Hematopoietic multipotent progenitor cell treated with erythropoietin and hydrocortisone succinate and interleukin-3 and kit ligand, for 6 days (in vitro differentiated cells): ENCODE results near the gene SMYD3.
"Not testable (repeated sequence)": the region's sequence is repeated elsewhere in the genome, so short reads cannot be mapped to it uniquely, and the experiment has no call there.

Source experiments
- DNase-seq: peaks from one replicate; pipeline ENCODE4 v3.0.0-alpha.2; 2015

SMYD3 gene

GRCh38 chr1:245856944-245857531 is 650.0 kb downstream of the SMYD3 start:
- DNase-seq, result no peak

DNA sequence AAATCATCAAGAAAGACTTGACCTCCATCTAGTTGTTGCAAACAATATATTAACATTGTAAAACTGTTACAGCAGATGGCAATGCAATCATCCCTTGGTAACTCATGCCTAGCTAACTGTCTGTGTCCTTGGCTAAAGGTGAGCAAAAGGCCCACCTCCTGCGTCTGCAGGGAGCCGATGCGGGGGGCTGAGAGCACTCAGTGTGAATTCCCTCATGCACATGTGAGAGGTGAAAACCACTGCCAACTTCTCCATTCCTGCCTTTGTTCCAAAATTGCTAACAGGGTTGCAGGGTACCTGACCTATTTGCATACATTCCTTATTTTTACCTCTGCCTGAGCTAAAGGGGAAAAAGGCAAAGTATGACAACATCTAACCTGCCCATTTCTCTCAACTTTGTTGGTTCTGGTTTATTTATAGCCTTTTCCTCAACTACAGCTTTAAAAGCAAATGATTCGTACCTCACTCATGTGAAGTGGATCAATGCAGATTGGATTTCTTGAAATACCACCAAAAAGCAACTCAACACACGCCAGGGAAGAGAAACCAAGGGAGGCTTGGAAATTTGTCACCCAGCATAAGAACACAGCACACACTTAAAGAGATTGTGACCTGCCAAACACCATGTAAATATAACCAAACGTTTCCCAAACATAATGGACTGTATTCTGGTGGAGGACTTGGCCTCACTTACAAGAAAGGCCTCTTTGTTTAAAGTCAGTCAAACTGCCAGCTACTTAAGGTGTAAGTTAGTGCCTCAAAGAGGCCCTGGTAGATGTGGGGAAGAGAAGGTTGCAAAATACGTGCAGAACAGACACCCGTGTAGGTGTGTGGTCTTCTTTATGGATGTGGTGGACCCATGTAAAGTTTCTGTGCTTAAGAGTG is 651.0 kb downstream of the SMYD3 start:
- DNase-seq, result no peak

DNA sequence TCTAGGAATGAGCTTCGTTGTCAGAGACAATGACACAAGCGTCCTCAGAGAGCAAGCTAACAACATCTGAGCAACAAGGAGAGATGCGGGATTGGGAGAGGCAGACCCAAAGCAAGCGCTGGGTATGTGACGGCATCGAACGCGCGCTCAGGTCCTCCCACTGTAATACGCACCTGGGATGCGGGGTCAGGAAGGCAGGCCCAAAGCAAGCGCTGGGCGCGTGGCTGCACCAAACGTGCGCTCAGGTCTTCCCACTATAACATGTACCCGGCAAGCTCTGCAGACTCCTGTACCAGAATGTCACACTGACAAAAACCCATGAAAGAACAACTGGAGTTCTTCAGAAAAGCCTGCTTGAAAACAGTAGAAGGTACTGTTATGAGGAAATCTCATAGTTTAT is 653.8 kb downstream of the SMYD3 start:
- DNase-seq, result no peak

- DNase-seq, result no peak
These were observed 664.0 kb downstream of the SMYD3 start for GRCh38 chr1:245843101-245843500.

DNA sequence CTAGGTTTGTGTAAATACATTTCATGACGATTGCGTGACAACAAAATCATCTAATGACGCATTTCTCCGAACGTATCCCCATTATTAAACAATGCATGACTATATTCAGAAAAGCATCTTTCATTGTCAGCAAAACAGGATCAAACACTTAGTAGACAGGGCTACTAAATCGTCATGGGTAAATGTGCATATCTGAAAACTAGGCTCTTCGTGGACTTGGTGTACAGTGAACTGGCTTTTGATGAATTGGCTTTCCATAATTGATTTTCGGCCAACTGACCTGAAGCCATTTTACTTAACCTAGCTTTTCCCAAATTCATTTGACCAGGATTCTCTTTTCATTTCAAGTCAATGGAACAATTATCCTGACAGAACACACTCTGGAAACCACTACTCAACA is 665.0 kb downstream of the SMYD3 start:
- no peak for DNase-seq

GRCh38 chr1:245840971-245841370 is 666.1 kb downstream of the SMYD3 start:
- no peak for DNase-seq

GRCh38 chr1:245837718-245838117 is 669.4 kb downstream of the SMYD3 start:
- DNase-seq, result no peak

DNA sequence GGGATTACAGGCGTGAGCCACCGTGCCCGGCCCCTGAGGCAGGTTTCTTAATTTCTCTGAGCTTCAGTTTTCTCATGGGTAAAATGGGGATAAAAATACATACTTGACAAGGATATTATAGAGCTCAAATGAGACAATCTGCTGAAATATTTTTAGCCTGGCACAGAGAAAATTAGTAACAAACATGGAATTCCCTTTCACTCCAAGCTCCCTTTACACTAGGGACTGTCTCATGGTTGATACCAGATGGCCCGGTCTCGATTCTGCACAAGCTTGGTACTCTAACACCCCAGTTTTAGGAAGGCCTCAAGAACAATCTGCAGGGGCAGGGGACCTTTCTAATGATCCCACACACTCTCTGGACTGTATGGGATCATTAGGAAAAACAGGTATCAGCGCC is 671.7 kb downstream of the SMYD3 start:
- DNase-seq, result no peak

- DNase-seq, result no peak
These were observed 673.1 kb downstream of the SMYD3 start for GRCh38 chr1:245834002-245834401.

DNA sequence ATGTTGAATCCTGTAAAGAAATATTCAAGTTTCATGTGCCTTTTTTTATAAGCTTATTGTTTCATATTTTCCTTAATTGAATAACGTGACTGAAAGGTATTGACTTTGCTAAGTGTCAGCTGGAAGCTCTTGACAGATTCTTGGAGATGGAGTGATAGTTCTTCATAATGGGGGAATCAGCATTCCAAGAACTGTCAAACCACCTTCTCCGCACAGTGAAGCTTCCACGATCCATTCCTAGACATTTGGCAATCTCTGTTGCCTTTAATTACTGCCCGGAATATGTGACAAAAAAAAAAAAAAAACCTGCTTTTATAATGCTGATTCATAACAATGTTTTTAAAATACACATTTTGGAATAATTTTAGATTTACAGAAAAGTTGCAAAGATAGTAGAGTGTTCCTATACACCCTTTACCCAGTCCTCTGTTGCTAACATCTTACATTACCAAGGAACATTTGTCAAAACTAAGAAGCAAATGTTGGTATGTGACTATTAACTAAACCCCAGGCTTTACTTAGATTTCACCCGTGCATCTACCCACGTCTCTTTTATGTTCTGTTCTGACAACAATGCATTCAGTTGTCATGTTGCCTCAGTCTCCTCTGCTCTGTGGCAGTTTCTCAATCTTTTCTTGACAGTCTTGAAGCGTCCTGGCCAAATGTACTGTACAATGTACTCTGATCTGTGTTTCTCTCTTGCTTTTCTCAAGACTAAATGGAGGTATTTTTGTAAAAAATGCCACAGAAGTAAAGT is 674.1 kb downstream of the SMYD3 start:
- DNase-seq, result no peak

GRCh38 chr1:245831518-245831917 is 675.6 kb downstream of the SMYD3 start:
- no peak for DNase-seq

GRCh38 chr1:245829826-245830225 is 677.3 kb downstream of the SMYD3 start:
- DNase-seq, result no peak

- no peak for DNase-seq
These were observed 677.9 kb downstream of the SMYD3 start for GRCh38 chr1:245829194-245829593.

- DNase-seq, result no peak
These were observed 679.8 kb downstream of the SMYD3 start for GRCh38 chr1:245827301-245827700.

GRCh38 chr1:245825128-245825901 is 681.8 kb downstream of the SMYD3 start:
- no peak for DNase-seq

DNA sequence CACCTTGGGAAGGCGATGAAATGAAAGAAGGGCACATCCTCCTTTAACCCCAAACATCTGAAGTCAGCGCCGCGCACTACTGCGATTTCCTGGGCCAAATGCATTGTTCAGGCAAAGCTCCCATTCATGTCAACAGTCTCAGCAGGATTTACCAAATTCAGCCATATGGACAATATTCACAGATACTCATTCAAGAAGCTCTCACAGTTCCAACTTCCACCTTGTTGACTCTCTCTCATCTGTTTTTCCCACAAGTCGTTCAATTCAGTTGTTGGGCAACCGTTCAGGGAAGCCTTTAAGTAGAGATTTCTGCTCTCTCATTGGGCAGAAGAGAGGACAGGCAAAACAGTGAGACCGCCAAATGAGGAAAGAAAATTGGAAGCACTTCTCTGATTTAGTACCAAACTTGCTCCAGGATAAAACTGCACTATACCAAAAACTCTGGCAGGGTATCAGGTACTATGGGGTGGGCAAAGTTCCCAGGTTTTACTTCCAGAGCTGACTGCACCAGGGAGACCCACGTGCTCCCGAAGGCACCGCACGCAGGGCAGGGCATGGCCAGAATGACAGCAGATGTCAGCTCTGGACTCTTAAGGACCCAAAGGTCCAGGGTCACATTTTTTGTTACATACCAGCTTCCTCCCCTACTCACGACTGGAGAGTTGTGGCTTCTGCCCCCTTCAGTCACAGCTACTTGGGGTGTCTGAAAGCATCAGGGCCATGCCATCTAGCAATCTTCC is 683.5 kb downstream of the SMYD3 start:
- DNase-seq, result no peak

DNA sequence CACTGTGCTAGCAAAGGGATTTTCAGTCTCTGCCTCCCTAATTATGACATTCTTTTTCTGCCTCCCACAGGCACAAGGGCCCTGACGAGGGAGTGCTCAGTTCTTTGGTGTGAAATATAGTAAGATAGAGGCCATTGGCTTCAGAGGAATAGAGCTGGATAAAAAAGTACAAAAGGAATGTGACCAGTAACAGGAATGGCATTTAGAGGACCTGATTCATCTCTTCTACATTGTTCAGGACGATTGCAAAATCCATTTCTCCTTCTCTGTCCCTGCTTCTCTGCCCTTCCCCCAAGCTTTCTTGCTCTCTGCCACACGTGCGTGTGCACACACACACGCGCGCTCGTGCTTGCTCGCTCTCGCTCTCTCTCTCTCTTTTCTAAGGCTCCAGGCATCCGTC is 684.1 kb downstream of the SMYD3 start:
- no peak for DNase-seq

GRCh38 chr1:245818363-245818762 is 688.7 kb downstream of the SMYD3 start:
- DNase-seq, result not testable (repeated sequence)

GRCh38 chr1:245816496-245816895 is 690.6 kb downstream of the SMYD3 start:
- not testable (repeated sequence) for DNase-seq

- no peak for DNase-seq
These were observed 692.4 kb downstream of the SMYD3 start for GRCh38 chr1:245814651-245815050.

DNA sequence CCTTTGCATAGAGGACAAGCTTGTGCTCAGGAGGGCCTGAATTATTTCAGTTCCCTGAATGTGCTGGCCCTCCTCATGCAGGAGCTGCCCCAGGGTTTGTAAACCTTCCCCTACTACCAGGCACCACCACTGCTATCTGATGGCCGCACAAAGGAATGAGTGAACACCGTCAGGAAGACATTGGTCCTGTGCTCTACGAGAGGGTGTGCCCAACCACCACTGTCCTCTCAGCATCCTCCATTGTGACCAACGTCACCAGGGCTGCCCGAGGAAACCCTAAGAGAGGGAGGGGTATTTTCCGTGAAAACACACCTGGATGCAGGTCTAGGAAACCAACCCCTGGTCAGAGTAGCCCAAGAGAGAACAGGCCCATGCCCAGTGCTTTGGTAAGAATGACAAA is 694.8 kb downstream of the SMYD3 start:
- no peak for DNase-seq

DNA sequence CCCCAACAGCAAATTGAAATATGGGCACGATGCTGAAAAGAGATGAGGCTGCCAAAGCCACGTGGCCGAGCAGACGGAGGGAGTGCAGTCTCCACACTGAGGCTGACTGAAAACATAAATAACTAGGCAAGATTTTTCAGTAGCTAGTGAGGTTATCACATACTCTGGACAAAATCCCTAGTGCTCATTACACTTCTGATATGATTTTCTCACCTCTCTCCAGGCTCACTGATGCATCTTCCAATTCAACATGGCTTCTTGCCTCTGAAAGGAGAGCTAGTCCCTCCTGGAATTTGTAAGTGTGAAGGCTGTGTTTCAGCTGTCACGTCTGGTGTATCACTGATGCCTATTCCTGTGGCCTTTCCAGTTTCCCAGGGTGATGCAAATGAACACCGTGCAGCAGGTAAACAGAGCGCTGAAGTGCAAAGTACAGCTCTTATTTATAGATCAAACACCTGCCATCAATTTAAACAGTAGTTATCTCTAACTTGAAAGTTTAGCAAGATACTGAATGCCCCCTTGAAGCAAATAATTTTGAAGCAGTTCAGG is 696.2 kb downstream of the SMYD3 start:
- DNase-seq, result no peak
